Measurements from ENCODE around the gene BPHL.
"Not testable (repeated sequence)": the region's sequence is repeated elsewhere in the genome, so short reads cannot be mapped to it uniquely, and the experiment has no call there.

BPHL gene

DNA sequence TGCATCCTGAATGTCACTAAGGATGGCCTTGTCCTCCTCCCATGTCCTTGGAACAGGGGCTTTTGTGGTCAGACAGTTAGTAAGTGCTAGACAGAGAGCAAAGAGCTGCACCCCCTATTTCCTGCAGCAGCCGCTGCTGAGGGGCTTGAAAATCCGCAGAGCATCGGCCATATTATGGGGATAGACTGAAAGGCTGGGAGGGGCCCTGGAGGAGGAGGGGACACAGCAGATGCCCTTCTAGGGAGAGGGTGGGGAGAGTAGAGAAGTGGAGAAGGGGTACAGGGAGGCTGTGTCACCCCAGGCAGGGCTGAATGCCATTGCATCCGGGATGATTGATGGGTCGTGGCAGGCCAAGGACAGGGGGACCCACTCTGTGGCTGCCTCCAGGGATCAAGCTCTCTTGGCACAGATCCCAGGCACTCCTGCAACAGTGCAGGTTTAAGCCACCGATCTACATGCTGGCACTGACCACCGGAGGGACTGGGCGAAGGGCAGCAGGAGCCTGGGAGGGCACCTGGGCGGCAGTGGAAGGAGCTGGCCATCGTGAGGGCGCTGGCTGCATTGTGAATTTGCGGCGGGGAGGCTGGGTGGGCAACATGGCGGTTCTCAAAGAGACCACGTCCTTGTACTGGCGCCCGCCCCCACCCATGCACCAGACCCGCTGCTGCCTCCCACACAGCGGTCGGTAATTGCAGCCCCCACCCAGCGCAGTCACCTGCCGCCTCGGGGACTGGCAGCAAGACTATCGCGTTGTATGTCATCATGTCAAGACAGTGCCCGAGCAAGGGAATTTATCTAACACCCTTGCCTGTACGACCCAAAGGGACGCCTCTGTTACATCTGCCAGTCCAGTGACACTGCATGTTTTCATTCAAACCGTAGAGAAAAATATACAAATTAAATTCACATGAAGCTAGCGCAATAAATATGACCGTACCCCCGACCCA lies 37.9 kb downstream of the BPHL start:
- not testable (repeated sequence) for DNase-seq (ENCODE audit: low spot score)

DNA sequence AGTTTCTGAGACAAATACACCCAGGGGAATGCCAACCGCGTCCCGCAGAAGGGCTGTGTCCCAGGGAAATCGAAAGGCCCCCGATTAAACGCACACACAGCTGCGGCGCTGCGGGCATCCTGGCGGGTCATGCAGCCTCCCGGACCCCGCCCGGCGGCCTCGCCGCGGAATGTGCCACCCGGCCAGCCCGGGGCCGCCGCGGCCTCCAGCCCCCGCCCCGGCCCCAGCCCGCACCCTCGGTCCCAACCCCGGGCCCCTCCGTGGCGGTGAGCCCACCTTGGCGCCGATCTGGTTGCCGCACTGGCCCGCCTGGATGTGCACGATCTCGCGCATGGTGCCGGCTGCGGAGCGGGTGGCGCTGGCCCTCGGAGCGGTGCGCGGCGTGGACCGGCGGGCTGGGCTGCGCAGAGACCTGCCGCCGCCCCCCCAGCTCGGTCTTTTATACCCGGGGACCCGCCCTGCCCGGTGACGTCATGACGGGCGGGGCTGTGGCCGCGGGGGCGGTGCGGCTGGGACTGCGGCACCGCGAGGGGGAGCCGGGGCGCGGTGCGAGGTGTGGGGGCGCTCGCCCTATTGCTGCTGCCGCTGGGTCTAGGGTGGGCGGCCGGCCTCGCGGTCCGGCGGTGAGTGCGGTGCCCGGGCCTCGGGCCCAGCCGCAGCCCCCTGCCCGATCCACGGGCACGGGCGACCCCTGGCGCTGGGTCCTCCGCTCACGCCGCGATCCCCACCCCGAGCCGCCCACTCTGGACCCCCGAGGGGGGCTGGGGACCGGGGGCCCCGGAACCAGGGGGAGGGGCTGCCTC lies 38.8 kb downstream of the BPHL start, which contains the start of gene TUBB2A:
TSS of gene TUBB2A (minus strand) at position 414 of the 803 bp plus-strand sequence. CDS start at position 333, 81 bp downstream.
- peak; percentile 90 for DNase-seq (ENCODE audit: low spot score)

DNA sequence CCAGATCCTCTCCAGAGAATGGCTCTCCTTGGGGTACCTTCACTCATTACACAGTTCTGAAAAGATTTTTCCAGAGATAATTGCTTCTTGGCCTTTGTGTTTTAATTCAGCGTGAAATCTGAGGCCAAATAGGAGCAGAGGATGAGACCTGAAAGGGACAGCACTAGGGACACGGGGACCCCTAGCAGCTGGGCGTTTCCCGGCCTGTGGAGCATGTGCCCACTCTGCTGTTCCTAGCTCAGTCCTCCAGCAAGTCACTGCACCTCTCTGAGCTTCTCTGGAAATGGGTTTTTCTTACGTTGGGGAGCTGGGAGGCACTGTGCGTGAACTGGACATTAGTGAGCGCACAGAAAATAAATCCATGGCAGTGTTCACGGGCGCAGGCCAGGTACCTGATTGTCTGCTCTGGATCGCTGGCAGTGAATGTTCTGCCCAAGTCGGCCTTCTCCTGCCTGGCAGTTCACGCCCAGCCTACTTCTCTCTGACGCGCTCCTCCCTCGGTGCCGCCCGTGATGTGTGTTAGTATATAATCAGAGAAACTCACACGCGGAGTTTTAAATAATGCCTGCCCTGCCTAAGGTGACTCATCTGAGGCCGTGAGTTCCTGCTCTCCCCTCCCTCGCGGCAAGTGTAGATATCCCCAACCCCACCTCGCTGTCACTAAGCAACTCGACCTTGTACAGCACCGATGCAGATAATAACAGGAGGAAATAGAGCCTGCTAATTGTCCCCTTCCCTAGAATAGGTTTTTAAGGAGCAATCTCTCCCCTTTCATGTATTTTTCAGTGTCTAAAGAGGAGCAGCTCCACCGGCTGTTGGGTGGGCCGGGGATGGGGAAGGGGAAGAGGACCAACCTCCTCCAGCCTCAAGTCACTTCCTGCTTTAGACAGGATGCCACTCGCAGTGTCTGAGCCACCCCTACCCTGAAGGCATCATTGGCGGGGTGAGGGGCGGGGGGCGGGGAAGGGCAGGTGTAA lies 41.6 kb downstream of the BPHL start:
- peak; percentile 85 for DNase-seq (ENCODE audit: low spot score)

DNA sequence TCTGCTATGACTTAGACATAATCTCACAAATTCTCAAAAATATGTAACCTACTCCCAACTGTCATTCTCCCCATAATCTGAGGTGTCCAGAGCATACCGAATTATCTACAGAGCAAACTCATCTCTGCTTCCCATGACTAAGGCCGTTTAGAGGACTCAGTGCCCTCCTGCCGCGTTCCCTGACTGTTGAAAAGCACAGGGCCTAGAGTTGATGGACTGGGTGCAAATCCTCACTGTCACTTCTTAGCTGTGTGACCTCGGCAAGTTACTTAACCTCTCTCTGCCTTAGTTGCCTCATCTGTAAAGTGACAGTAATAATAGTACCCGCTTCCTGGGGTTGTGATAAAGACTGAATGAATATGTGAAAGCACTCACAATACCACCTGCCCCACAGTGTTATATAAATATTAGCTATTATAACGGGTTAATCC lies 43.6 kb downstream of the BPHL start:
- no peak for DNase-seq (ENCODE audit: low spot score)

DNA sequence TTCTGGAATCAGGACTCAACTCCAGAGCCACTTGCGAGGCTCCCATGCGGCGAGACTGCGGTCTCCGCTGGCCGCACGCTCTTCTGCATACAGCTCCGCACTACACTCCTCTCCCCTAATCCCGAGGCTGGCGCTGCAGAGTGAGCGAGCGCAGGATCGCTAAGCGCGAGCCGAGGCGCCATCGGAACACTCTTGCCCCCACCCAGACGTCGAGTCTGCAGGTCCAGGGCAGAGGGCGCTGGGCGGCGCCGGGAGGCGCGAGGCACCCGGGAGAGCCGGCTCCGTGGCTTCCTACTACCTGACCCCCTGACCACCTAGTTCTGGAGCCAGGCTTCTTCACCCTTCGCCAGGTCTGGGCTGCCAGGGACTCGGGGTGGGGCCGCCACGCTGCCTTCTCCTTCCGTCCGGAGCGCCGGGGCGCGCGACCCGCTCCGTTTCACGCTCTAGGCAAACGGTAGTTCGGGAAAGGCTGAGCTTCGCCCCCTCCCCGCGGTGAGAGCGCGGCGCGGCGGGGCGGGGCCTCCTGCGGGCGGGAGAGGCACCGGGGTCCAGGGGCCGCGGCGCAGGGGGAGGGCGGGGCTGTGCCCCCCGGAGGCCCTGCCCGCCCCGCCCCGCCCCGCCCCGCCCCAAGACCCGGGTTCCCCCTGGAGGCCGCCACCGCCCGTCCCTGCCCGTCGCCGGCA lies 44.2 kb downstream of the BPHL start:
- peak; percentile 72 for DNase-seq (ENCODE audit: low spot score)

DNA sequence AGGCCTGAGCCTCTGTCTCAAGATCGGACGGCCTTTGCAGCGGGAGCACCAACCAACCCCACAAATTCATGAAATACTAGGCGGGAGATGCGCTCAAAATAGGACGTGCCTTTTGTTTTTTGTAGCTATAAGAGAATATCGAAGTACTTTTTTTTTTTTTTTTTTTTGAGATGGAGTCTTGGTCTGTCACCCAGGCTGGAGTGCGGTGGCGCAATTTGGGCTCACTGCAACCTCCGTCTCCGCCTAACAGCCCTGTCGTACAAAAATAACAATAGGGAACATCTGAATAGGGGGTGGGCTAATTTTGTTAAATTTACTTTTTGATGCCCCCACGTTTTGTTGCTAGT lies 44.7 kb downstream of the BPHL start:
- no peak for DNase-seq (ENCODE audit: low spot score)

DNA sequence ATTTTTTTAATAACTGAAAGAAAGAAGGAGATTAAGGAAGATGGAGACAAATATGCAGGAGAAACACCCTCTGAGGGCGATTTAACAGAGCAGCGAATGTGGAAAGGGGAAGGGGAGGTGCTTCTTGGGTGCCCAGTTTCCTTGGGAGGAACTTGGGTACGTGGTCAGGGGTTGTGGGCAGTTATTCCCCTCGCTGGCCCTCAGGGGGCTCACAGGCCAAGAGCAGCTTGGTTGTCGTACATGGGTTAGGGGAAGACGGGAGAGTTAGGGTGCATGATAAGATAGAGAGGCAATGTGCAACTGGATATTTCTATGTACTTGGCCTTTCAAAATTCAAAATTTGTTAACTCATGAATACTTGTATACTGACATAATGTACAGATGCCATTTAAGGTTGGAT lies 45.9 kb downstream of the BPHL start:
- no peak for DNase-seq (ENCODE audit: low spot score)

DNA sequence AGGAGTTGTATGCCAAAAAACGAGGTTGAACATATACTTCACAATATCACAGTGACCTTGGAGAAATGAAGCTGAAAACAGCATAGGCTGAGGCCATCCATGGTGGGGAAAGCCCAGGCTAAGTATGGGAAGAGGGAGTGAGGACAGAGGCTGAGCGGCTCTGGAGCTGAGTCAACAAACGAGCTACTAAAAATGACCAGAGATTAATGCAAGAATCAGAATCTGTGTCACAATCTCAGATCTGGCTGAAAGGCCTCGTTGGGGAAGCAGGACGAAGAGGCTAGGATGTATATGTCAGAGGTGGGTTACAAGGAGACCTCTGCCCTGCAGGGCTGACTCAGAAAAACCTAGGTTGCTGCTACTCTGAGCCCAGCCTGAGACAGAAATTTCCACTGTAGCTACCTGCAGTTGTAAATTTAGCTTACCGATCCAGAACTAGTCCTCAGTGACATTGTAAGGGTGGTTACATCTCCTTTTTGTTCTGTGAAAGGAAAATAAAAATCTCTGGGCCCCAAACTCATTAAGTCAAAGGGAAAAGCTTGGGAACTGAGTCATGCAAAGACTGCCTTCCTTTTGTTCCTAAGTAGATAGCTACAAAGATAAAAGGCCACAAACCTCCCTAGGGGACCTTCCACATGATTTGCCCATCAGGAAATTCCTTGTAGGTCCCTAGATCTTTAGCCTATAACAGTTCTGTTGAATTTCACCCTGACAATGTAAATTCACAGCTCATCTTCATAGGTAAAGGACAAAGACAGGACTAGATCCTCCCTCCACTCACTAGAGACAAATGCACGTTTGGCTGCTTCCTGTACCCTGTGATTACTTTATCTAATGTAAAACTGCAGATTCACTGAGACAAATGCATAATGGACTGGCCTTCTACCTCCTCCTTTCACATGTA lies 47.4 kb downstream of the BPHL start:
- DNase-seq (ENCODE audit: low spot score) = no peak

DNA sequence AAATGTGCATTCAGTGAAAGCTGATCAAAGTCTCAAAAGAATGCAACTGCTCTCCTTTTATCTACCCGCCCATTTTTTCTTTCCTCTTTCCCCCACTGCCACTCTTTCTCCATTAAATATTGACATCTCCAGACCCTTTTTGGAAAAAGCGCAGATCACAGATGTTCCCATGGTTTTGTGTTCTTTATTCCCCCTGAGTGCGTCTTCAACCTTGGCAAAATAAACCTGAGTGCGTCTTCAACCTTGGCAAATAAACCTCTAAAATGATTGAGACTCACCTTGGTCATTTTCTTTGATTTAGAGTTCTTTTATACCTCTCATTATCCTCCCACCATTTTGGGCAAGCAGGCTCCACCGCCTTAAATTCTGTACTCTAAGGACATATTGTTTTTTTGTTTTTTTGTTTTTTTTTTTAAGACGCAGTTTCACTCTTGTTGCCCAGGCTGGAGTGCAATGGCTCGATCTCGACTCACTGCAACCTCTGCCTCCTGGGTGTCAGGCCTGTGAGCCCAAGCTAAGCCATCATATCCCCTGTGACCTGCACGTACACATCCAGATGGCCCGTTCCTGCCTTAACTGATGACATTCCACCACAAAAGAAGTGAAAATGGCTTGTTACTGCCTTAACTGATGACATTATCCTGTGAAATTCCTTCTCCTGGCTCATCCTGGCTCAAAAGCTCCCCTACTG lies 48.2 kb downstream of the BPHL start:
- DNase-seq (ENCODE audit: low spot score) = not testable (repeated sequence)

DNA sequence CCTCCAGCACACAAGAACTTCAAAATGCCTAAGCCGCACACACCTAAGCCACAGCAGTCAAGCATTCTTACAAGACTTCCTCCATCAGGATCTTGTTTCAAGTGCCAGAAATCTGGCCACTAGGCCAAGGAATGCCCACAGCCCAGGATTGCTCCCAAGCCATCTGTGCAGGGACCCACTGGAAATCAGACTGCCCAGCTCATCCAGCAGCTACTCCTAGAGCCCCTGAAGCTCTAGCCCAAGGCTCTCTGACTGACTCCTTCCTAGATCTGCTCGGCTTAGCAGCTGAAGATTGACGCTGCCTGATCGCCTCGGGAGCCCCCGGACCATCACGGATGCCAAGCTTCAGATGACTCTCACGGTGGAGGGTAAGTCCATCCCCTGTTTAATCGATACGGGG lies 49.5 kb downstream of the BPHL start:
- DNase-seq (ENCODE audit: low spot score) = not testable (repeated sequence)

DNA sequence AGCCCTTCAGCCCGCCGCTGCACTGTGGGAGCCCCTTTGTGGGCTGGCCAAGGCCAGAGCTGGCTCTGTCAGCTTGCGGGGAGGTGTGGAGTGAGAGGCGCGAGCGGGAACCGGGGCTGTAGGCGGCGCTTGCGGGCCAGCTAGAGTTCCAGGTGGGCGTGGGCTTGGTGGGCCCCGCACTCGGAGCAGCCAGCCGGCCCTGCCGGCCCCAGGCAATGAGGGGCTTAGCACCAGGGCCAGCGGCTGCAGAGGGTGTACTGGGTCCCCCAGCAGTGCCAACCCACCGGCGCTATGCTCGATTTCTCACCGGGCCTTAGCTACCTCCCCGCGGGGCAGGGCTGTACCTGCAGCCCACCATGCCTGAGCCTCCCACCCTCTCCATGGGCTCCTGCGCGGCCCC lies 52.2 kb downstream of the BPHL start:
- DNase-seq (ENCODE audit: low spot score) = not testable (repeated sequence)

DNA sequence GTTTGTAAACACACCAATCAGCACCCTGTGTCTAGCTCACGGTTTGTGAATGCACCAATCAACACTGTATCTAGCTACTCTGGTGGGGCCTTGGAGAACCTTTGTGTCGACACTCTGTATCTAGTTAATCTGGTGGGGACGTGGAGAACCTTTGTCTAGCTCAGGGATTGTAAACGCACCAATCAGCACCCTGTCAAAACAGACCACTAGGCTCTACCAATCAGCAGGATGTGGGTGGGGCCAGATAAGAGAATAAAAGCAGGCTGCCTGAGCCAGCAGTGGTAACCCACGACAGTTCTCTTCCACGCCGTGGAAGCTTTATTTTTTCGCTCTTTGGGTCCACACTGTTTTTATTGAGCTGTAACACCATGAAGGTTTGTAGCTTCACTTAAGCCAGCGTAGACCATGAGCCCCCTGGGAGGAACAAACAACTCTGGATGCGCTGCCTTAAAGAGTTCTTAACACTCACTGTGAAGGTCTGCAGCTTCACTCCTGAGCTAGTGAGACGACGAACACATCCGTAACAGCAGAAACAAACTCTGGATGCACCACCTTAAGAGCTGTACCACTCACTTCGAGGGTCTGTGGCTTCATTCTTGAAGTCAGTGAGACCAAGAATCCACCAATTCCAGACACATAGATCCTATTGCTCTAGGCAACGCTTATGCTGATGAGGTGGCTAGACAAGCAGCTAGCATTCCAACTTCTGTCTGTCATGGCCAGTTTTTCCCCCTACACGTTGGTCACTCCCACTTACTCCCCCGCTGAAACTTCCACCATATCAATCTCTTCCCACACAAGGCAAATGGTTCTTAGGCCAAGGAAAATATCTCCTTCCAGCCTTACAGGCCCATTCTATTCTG lies 53.0 kb downstream of the BPHL start:
- not testable (repeated sequence) for DNase-seq (ENCODE audit: low spot score)

DNA sequence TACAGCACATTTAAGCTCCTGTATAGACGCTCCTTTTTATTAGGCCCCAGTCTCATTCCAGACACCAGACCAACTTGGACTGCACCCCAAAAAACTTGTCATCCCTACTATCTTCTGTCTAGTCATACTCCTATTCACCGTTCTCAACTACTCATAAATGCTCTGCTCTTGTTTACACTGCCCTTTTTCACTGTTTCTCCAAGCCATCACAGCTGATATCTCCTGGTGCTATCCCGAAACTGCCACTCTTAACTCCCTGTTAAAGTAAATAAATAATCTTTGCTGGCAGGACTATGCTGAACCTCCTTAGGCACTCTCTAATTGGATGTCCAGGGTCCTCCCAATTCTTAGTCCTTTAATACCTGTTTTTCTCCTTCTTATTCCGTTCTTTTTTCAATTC lies 54.3 kb downstream of the BPHL start:
- DNase-seq (ENCODE audit: low spot score) = not testable (repeated sequence)

DNA sequence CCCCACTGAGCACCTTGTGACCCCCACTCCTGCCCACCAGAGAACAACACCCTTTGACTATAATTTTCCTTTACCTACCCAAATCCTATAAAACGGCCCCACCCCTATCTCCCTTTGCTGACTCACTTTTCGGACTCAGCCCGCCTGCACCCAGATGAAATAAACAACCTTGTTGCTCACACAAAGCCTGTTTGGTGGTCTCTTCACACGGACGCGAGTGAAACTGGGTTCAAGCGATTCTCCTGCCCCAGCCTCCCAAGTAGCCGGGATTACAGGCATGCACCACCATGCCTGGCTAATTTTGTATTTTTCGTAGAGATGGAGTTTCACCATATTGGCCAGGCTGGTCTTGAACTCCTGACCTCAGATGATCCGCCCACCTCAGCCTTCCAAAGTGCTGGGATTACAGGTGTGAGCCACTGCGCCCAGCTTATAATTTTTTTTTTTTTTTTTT lies 55.2 kb downstream of the BPHL start:
- not testable (repeated sequence) for DNase-seq (ENCODE audit: low spot score)

DNA sequence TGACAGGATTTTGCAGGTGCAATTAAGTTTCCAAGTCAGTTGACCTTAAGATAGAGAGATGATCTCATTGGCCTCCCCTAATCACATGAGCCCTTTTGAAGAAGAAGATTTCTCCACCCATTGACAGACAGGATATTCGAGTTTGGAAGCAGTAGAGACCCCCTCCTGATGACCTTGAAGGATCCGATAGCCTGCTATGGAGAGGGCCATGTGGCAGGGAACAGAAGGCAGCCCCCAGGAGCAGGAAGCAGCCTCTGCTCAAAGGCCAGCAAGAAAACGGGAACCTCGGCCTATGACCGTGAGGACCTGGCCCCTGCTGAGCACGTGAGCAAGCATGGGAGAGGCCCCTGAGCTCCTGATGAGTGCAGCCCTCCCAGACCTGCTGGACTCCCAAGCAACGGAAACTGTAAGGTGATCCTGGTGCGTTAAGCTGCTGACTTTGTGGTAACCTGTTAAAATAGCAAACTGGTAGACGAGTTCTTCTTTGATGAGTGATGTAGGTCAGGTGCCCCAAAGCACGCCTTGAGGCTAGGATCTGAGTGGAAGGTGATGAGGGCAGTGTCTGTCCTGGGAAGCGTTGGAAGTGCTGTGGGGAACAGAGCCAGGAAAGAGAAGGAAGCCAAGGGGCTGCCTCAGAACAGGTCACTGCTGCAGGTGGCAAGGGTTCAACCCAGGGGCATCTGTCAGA lies 57.3 kb downstream of the BPHL start:
- peak; percentile 38 for DNase-seq (ENCODE audit: low spot score)

DNA sequence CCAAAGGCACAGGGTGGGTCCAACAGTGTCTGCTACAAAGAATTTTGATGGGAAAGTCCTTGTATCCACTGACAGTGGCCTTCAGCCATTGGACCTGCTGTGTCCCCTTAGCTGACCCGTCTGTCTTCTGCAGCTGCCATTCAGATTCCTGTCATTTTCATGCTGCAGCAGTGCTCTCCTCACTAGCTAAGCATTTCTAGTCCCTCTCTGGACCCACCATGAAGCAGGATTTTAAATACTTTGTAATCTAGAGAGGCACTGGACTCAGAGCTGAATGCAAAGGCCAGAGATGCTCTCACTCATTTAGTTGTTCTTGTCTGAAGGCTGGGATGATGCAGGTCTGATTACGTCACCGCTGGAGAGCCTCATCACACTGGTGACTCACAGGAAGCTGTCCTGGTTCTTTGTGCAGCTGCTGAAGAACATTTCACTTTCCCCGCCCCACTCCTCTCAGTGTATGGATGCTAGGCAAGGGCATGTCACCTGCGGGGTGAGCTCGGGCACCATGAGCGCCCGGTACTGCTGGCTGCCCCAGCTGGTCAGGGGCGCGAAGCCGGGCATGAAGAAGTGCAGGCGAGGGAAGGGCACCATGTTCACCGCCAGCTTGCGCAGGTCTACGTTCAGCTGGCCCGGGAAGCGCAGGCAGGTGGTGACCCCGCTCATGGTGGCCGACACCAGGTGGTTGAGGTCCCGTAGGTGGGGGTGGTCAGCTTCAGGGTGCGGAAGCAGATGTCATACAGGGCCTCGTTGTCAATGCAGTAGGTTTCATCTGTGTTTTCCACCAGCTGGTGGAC lies 58.2 kb downstream of the BPHL start:
- peak; percentile 52 for DNase-seq (ENCODE audit: low spot score)

DNA sequence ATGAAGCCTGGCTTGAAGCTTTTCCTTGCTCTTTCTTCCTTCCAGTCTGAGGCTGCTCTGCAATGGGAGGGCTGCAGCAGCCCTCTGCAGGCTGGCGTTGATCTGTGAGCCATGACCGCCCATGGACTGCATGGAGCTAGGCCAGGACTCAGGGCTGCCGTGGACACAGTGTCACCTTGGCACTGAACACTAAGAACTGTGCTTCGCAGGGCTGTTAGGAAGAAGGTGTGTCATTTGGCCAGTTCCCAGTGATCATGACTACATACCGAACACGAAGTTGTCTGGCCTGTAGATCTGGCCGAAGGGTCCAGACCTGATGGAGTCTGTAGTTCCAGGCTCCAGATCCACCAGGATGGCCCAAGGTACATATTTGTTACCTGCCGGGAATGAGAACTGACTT lies 60.2 kb downstream of the BPHL start:
- not testable (repeated sequence) for DNase-seq (ENCODE audit: low spot score)
